Endodermal cell (in vitro differentiated cells): ENCODE measurements around the gene LTBP1. TPM values are rescaled to one million over a fixed set of nuclear protein-coding genes. Genes with fewer than 3 reads are reported as not detected.

Source experiments
- DNase-seq: peaks from one replicate; pipeline ENCODE4 v3.0.0-alpha.2; 2017
- H3K27ac ChIP-seq: 2 replicates; pipeline ENCODE4 v1.5.1; 2013; ENCODE audit warnings: mild to moderate bottlenecking, low read depth, low read length, moderate library complexity
- H3K27me3 ChIP-seq: 2 replicates; pipeline ENCODE4 v1.6.1; 2013; ENCODE audit warnings: mild to moderate bottlenecking, low read length, moderate library complexity; ENCODE audit not compliant: insufficient read depth, control insufficient read depth, poor library complexity, severe bottlenecking
- H3K36me3 ChIP-seq: 2 replicates; pipeline ENCODE4 v1.7.0; 2013; ENCODE audit warnings: mild to moderate bottlenecking, low read length, moderate library complexity; ENCODE audit not compliant: control insufficient read depth, insufficient read depth
- H3K4me1 ChIP-seq: one replicate; pipeline ENCODE4 v1.7.0; 2013; ENCODE audit warnings: low read length; ENCODE audit not compliant: control insufficient read depth, insufficient read depth
- H3K4me3 ChIP-seq: 2 replicates; pipeline ENCODE4 v1.5.1; 2013; ENCODE audit warnings: mild to moderate bottlenecking, low read length, moderate library complexity
- H3K9ac ChIP-seq: 2 replicates; pipeline ENCODE4 v1.6.1; 2013; ENCODE audit warnings: mild to moderate bottlenecking, low read length, moderate library complexity; ENCODE audit not compliant: poor library complexity, severe bottlenecking; ENCODE audit errors: extremely low read depth
- H3K9me3 ChIP-seq: 2 replicates; pipeline ENCODE4 v1.6.1; 2013; ENCODE audit warnings: mild to moderate bottlenecking, low read length, moderate library complexity; ENCODE audit not compliant: control insufficient read depth
- H3K27ac Mint-ChIP-seq: 2 replicates; pipeline ENCODE4 v1.8.0; 2020; ENCODE audit warnings: mixed read lengths
- H3K27me3 Mint-ChIP-seq: 2 replicates; pipeline ENCODE4 v1.8.0; 2021; ENCODE audit warnings: mild to moderate bottlenecking, mixed read lengths; ENCODE audit not compliant: insufficient read depth
- H3K36me3 Mint-ChIP-seq: 2 replicates; pipeline ENCODE4 v1.8.0; 2020; ENCODE audit warnings: low read depth, mixed read lengths
- H3K4me1 Mint-ChIP-seq: 2 replicates; pipeline ENCODE4 v1.8.0; 2020; ENCODE audit warnings: mixed read lengths
- H3K4me3 Mint-ChIP-seq: 2 replicates; pipeline ENCODE4 v1.8.0; 2020; ENCODE audit warnings: mild to moderate bottlenecking, moderate library complexity, mixed read lengths
- H3K9me3 Mint-ChIP-seq: 2 replicates; pipeline ENCODE4 v1.8.0; 2020; ENCODE audit warnings: mild to moderate bottlenecking, mixed read lengths
- CTCF ChIP-seq: fragments of 200-600 bp; sonication (generic); conservative IDR thresholded peaks from 2 replicates; pipeline ENCODE4 v1.5.0; 2021; ENCODE audit warnings: antibody characterized with exemption, mild to moderate bottlenecking
- WGBS, 2 experiments: methylation state at CpG; one replicate each; pipeline versions ENCODE4 v1.1.5 to v1.1.7; 2013; ENCODE audit warnings: missing lambda C conversion rate in 2 of 2, mixed read lengths in 1 of 2; ENCODE audit not compliant: insufficient coverage in 1 of 2, insufficient read length in 1 of 2; 5-methylcytosine and 5-hydroxymethylcytosine counted together
- total RNA-seq, 2 donors: library from RNA; stranded (reverse); fragmentation: NEBNext Ultra II Directional in 1 of 2; extraction: Animal tissue kit (Norgen Biotek cat#: 25700) in 1 of 2; gene quantifications; 2 replicates in 1 of 2; 3 replicates in 1 of 2; pipeline ENCODE4 v1.2.1, GENCODE V29; 2021

LTBP1 gene
- total RNA-seq, 2 donors from 2014 or later, result 43.2 to 43.4 TPM

GRCh38 chr2:33392366-33392765 is 445.6 kb downstream of the LTBP1 start:
- Mint-ChIP-seq H3K27ac (no peak overlapping the region), H3K9me3 (peaks cover 3% of the 10 kb centered on the region), H3K36me3 (peaks cover 18% of the 10 kb centered on the region), H3K27me3 (no peaks in the 10 kb centered on the region), H3K4me3 (no peak overlapping the region), H3K4me1 (no peaks in the 10 kb centered on the region)
- no peaks in the 10 kb centered on the region for H3K36me3 ChIP-seq
- no peaks in the 10 kb centered on the region for H3K4me1 ChIP-seq
- no peak for DNase-seq
- no peaks in the 10 kb centered on the region for H3K27me3 ChIP-seq
- no peak overlapping the region for H3K27ac ChIP-seq
- no peak for TF ChIP-seq CTCF
- 94 to 95% methylated on average over 2 to 4 of the region's 4 CpGs for WGBS, 2 experiments
- no peak overlapping the region for H3K4me3 ChIP-seq
- H3K9me3 ChIP-seq, result peaks cover 4% of the 10 kb centered on the region
- no peak overlapping the region for H3K9ac ChIP-seq

DNA sequence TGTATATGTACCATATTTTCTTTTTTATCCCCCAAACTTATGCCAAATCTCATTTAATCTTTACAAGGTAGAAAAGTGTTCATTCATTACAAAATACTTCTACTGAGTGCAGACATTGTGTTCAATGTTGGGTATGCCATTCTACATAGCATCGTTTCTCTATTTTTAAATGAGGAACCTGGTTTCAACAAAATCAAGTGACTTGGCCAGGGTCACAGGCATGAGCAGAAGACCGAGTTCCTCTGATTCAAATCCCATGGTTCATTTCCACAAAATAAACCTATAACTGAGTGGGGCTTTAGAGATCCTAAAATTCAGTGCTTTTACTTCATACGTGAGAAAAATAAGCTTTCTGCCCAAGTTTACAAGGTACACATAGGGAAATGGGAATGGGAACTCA is 448.3 kb downstream of the LTBP1 start:
- peaks cover 4% of the 10 kb centered on the region for H3K9me3 ChIP-seq
- Mint-ChIP-seq H3K27ac (no peak overlapping the region), H3K4me3 (no peak overlapping the region), H3K9me3 (peaks cover 3% of the 10 kb centered on the region), H3K4me1 (no peaks in the 10 kb centered on the region), H3K27me3 (no peaks in the 10 kb centered on the region), H3K36me3 (peaks cover 20% of the 10 kb centered on the region)
- no peaks in the 10 kb centered on the region for H3K36me3 ChIP-seq
- no peak for TF ChIP-seq CTCF
- no peak overlapping the region for H3K4me3 ChIP-seq
- no peak overlapping the region for H3K27ac ChIP-seq
- no peaks in the 10 kb centered on the region for H3K27me3 ChIP-seq
- 90 to 94% methylated on average over 3 of the region's 3 CpGs for WGBS, 2 experiments
- DNase-seq, result no peak
- no peak overlapping the region for H3K9ac ChIP-seq
- no peaks in the 10 kb centered on the region for H3K4me1 ChIP-seq

DNA sequence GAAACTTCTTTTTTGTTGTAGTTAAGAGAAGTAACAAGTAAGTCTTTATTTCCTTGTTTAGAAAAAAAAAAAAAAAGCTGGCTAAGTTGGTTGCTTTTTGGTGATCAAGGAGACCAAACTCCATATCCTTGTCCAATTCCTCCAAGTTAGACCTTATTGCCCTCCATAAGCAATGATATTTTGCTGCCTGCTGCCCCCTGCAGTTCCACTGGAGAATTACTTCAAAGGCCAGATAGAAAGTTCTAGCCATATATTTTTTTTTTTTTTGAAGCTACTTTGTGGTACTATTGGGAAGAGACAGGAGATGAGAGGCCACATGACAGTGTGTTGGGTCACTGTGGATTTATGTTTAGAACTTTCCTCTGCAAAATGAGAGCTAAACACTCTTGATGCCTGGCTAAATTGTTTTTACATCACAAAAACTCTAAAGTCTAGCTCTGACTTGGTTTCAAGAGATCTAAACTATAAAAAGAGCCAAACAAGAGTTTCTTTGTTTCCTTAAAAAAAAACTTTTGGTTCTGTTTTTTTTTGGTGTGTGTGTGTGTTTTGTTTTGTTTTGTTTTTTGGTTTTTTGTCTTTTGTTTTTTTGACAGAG is 449.0 kb downstream of the LTBP1 start:
- Histone ChIP-seq H3K4me3 (no peak overlapping the region), H3K27me3 (no peaks in the 10 kb centered on the region), H3K4me1 (no peaks in the 10 kb centered on the region), H3K9me3 (peaks cover 4% of the 10 kb centered on the region), H3K9ac (no peak overlapping the region), H3K36me3 (no peaks in the 10 kb centered on the region), H3K27ac (no peak overlapping the region)
- DNase-seq, result peak; percentile 85
- Mint-ChIP-seq H3K4me3 (no peak overlapping the region), H3K36me3 (peaks cover 18% of the 10 kb centered on the region), H3K9me3 (peaks cover 3% of the 10 kb centered on the region), H3K27me3 (no peaks in the 10 kb centered on the region), H3K27ac (no peak overlapping the region), H3K4me1 (no peaks in the 10 kb centered on the region)
- peak; percentile 80 for TF ChIP-seq CTCF
